IPS-NIHi7 (cell line): Measurements from ENCODE around the gene FAM151A.
A peak's percentile ranks its signal among the peaks of the same experiment; 100 is the strongest.

ENCODE experiments used
- DNase-seq: peaks from one replicate; pipeline ENCODE4 v3.0.0; 2012; ENCODE audit warnings: mixed read lengths; ENCODE audit errors: extremely low spot score

Gene FAM151A

DNA sequence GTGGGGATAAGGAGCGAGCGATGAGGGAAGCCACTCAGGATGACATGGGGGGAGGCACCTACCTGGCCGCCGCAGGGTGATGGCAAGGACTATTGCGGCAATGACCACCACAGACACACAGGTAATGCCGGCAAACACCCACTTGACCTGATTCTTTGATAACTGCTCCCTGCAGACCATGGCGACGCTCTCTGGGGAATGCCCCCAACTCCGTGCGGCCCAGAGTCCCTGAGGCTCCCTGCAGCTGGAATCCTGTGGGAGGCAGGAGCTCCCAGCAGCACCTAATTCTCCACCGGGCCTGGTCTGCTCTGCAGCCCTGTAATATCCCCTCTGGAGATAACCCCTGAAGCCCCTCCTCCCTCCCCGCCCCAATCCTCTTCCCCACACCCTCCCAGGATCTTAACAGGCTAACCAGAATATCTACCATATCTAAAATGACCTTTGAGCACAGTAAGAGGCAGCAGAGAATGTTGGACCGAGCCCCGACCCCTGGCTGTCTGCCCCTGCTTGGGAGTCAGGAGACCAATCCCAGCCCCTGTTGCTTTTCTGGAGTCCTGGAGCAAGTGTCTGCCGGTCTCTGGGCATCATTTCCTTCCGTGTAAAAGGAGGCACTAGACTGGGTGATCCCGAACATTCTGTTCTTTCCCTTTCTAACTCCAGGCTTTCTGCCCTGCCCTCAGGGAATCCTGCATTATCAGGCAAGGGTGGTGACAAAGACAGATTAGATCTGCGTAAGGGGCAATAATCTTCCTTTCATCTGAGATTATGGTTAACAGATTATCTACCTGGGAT lies at the start of gene FAM151A:
FAM151A (minus strand) TSS at position 310 of the 792 bp plus-strand sequence; CDS start at position 180, 130 bp downstream.
- no peak for DNase-seq

GRCh38 chr1:54671985-54672608 lies 48.8 kb upstream of the FAM151A start:
- peak; percentile 88 for DNase-seq

GRCh38 chr1:54668567-54668966 lies 45.2 kb upstream of the FAM151A start:
- no peak for DNase-seq

DNA sequence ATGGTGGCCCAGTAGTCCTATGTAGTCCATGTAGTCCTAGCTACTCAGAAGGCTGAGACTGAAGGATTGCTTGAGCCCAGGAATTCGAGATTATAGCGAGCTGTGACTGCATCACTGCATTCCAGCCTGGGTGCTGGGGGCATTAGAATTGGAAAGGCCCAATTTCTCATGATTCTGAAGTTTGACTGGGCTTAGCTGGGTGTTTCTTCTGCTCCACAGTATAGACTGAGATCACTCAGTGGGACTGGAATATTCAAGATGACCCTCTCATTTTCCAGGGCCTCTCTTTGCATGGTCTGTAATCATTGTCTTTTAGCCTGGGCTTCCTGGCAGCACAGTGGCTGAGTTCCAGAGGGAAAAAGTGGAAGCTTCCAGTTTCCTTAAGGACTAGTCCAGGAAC lies 44.5 kb upstream of the FAM151A start:
- DNase-seq: no peak

GRCh38 chr1:54666333-54666732 lies 43.0 kb upstream of the FAM151A start:
- DNase-seq: no peak

DNA sequence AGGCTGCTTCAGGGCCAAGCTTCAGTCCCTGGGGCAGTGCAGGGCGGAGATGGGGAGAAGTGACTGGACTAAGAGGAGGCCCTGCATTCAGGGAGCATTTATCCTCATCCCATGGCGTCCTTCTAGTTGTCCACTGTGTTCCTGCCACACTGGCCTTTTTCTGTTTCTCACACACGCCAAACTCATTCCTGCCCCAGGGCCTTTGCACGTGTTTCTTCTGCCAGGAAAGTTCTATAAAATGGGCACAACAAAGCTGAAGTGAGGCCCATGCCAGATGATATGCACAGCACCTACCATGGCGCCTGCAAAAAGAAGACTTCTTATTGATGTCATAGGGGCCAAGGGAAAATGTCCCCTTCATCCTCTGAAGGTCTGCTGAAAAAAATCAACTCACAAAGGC lies 42.5 kb upstream of the FAM151A start:
- no peak for DNase-seq

GRCh38 chr1:54664364-54664763 lies 41.0 kb upstream of the FAM151A start:
- DNase-seq: no peak

GRCh38 chr1:54663725-54664124 lies 40.4 kb upstream of the FAM151A start:
- no peak for DNase-seq

DNA sequence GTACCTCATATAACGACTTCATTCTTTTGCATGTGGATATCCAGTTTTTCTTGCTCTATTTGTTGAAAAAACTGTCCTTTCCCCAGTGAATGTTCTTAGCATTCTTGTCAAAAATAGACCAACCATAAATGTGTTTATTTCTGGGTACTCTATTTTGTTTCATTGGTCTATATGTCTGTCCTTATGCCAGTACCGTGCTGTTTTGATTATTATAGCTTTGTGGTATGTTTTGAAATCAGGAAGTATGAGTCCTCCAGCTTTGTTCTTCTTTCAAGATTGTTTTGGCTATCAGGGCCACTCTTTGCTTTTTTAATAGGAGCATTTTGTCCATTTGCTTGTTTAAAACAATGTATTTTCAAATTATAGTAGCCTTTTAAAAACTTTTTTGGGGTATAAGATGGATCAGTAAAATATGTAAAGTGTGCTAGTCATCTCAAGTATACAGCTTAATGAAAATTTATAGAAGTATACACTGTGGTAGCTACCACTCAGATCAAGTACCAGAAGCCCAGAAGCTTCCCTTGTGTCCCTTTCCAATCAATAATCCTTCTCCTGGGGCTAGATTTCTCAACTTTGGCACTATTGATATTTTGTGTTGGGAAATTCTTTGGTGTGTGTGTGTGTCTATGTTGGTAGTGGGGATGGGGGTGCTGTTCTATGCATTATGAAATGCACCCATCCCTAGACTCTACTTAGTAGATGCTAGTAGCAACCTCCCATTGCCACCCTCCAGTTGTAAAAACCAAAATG lies 35.0 kb upstream of the FAM151A start:
- DNase-seq: no peak

- DNase-seq: no peak
Measured at GRCh38 chr1:54653036-54653435, 29.7 kb upstream of the FAM151A start.

DNA sequence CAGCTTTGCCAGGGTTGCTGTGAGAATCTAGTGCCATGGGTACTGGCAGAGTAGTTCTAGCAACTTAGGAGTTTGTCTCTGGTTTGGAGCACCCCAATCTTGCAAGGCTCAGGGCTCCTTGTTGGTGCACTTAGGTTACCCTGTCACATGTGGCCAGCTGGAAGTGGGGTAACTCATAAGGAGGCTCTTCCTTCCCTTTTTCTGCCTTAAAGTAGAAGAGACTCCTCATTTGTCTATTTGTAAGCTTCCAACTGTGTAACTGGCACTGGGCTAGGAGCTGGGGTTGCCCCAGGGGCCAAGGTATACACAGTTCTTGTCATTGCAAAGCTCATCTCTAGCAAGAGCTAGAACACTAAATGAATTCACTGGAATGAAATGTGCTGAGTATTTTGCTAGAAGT lies 28.8 kb upstream of the FAM151A start:
- DNase-seq: no peak

- no peak for DNase-seq
Measured at GRCh38 chr1:54651608-54652007, 28.3 kb upstream of the FAM151A start.

- no peak for DNase-seq
Measured at GRCh38 chr1:54650417-54650816, 27.1 kb upstream of the FAM151A start.

DNA sequence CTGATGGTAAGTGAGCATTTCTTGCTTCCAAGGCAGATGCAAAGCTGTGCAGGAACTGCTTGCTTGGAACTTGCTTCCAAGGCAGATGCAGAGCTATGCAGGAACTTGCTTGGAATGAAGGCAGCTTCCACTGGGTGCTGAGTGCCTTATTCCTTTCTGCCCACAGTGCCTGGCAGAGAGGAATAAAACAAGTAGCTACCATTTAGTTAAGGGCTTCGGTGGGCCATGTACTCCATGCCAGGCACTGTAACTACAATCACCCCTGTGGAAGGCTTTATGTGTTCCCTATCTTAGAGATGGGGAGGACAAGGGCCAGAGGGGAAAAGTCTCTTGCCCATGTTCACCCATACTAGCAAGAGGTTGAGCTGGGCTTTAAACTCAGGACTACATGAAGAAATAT lies 26.6 kb upstream of the FAM151A start:
- DNase-seq: no peak

GRCh38 chr1:54649130-54649898 lies 26.0 kb upstream of the FAM151A start:
- no peak for DNase-seq

- DNase-seq: no peak
Measured at GRCh38 chr1:54645806-54646676, 22.7 kb upstream of the FAM151A start.

GRCh38 chr1:54643736-54644135 lies 20.4 kb upstream of the FAM151A start:
- no peak for DNase-seq

DNA sequence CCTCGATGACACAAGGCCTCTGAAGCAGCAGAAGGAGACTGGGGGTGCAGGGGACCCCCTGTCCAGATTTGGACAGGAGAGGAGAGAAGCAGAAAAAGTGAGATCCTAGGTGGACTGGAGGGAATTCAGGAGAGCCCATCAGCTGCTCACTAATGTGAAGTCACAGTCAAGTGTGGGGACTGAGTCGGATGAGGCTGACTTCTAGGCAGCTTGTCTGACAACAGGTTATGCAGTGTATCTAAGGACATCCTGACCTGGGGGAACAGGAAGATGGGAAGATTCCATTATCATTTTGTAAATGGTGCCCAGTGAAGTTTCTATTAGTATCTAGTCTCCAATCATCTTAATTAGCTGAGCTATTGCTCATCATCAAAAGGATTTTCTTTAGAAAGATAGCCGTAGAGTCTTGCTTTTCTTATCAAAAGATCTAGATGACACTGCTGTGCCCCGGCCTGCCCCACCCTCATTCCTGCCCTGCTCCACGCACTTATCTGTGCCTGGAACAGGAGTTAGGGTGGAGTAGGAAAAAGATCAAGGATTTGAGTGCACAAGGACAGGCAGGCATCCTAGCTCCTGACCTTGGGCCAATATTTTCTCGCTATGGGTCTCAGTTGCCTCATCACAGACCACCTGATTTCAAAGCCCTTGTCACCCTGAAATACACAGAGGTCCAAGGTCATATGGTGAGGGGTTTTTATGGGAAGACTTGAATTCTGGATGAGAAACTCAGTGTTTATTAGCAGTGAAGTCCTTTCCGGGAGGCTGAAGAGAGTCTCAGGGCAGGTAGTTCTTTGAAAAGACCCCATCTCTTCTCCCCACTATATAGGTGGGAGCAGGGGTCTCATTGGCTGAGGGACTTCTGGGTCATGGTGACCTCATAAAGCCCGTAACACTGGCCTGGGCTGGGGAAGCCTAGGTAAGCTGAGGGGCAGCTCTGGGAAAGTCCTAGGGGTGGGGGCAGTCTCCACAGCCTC lies 17.8 kb upstream of the FAM151A start, which contains the start of gene MROH7:
MROH7 (plus strand) TSS at position 924 of the 974 bp plus-strand sequence. CDS start 11,141 bp downstream, outside the sequence.
- DNase-seq: peak; percentile 8

GRCh38 chr1:54640361-54640760 lies 17.0 kb upstream of the FAM151A start:
- DNase-seq: no peak
